Suprapubic skin (tissue), 4 donors: Measurements from ENCODE around the gene ZNF154. TPM values are rescaled to one million over a fixed set of nuclear protein-coding genes. Genes with fewer than 3 reads are reported as not detected.
A peak's percentile ranks its signal among the peaks of the same experiment; 100 is the strongest.

Experiments used
- DNase-seq, 2 donors: peaks; one replicate each; pipeline ENCODE4 v3.0.0-alpha.2; 2019; ENCODE audit warnings: low spot score in 2 of 2
- H3K27ac ChIP-seq: fragments of 200-600 bp; sonication (generic); one replicate; pipeline ENCODE4 v1.5.1; 2019
- H3K27me3 ChIP-seq: fragments of 200-600 bp; sonication (generic); one replicate; pipeline ENCODE4 v1.5.1; 2019
- H3K36me3 ChIP-seq: fragments of 200-600 bp; sonication (generic); one replicate; pipeline ENCODE4 v1.5.1; 2019
- H3K4me1 ChIP-seq: fragments of 200-600 bp; sonication (generic); one replicate; pipeline ENCODE4 v1.5.1; 2019
- H3K4me3 ChIP-seq: fragments of 200-600 bp; sonication (generic); one replicate; pipeline ENCODE4 v1.5.1; 2019; ENCODE audit warnings: mild to moderate bottlenecking
- H3K9me3 ChIP-seq: fragments of 200-600 bp; sonication (generic); one replicate; pipeline ENCODE4 v1.5.1; 2019
- CTCF ChIP-seq, 2 donors: fragments of 200-600 bp in 1 of 2; fragments of 450-650 bp in 1 of 2; sonication (generic) in 1 of 2; IDR thresholded peaks; one replicate each; pipeline ENCODE4 v1.5.1; 2016 to 2019; ENCODE audit warnings: antibody characterized with exemption in 2 of 2, mild to moderate bottlenecking in 1 of 2, moderate library complexity in 1 of 2
- EP300 ChIP-seq: sonication (generic); formaldehyde crosslinking; IDR thresholded peaks from one replicate; pipeline ENCODE4 v1.6.1; 2017; ENCODE audit warnings: antibody characterized with exemption
- POLR2A ChIP-seq, 2 donors: fragments of 450-650 bp; IDR thresholded peaks; one replicate each; pipeline ENCODE4 v1.6.1; 2017; ENCODE audit warnings: antibody characterized with exemption in 2 of 2, mild to moderate bottlenecking in 2 of 2, moderate library complexity in 2 of 2
- POLR2AphosphoS5 ChIP-seq, 3 donors: sonication (generic); formaldehyde crosslinking; IDR thresholded peaks; one replicate each; pipeline ENCODE4 v1.6.1; 2017; ENCODE audit warnings: antibody characterized with exemption in 3 of 3
- WGBS: methylation state at CpG from one replicate; pipeline ENCODE4 v1.1.5; 2018; 5-methylcytosine and 5-hydroxymethylcytosine counted together
- total RNA-seq, 4 donors: library from RNA; depleted of rRNA; stranded (reverse); fragments of >200 nt; gene quantifications; one replicate each; pipeline ENCODE4 v1.1.0, GENCODE V29; 2016

ZNF154 gene
- total RNA-seq, 4 donors from 2014 or later, result 0.13 to 1.3 (median 1.3) TPM; not detected in 1

- DNase-seq, result no peak
- peaks cover 14% of the 10 kb centered on the region for H3K4me1 ChIP-seq
- H3K9me3 ChIP-seq, result peaks cover 59% of the 10 kb centered on the region
- no peaks in the 10 kb centered on the region for H3K27me3 ChIP-seq
- 100% methylated on average over 3 of the region's 3 CpGs for WGBS
- no peak overlapping the region for H3K27ac ChIP-seq
- peaks cover 48% of the 10 kb centered on the region for H3K36me3 ChIP-seq
- H3K4me3 ChIP-seq, result no peak overlapping the region
- no peak for TF ChIP-seq CTCF (IDR thresholded peaks at IDR 0.05)
- TF ChIP-seq EP300, result no peak
- no peak for TF ChIP-seq POLR2A (IDR thresholded peaks at IDR 0.05)
- TF ChIP-seq POLR2AphosphoS5 (IDR thresholded peaks at IDR 0.05), result no peak
Observed at GRCh38 chr19:57686727-57687126, 22.3 kb downstream of the ZNF154 start.

GRCh38 chr19:57682226-57682766 lies 26.7 kb downstream of the ZNF154 start:
- H3K4me1 ChIP-seq, result peaks cover 19% of the 10 kb centered on the region
- H3K27ac ChIP-seq, result no peak overlapping the region
- no peak for DNase-seq
- peaks cover 39% of the 10 kb centered on the region for H3K36me3 ChIP-seq
- TF ChIP-seq POLR2A (IDR thresholded peaks at IDR 0.05) (no peak), POLR2AphosphoS5 (IDR thresholded peaks at IDR 0.05) (no peak), EP300 (no peak), CTCF (IDR thresholded peaks at IDR 0.05) (no peak)
- H3K9me3 ChIP-seq, result peaks cover 39% of the 10 kb centered on the region
- H3K4me3 ChIP-seq, result peak overlapping the region; percentile 84
- H3K27me3 ChIP-seq, result no peaks in the 10 kb centered on the region
- WGBS, result 4% methylated on average over 15 of the region's 19 CpGs

- Histone ChIP-seq H3K36me3 (no peaks in the 10 kb centered on the region), H3K4me3 (no peak overlapping the region), H3K9me3 (no peaks in the 10 kb centered on the region), H3K4me1 (no peaks in the 10 kb centered on the region), H3K27me3 (peaks cover 5% of the 10 kb centered on the region), H3K27ac (no peak overlapping the region)
- TF ChIP-seq EP300, result no peak
- TF ChIP-seq CTCF (IDR thresholded peaks at IDR 0.05), result no peak
- TF ChIP-seq POLR2AphosphoS5 (IDR thresholded peaks at IDR 0.05), result no peak
- no peak for TF ChIP-seq POLR2A (IDR thresholded peaks at IDR 0.05)
- DNase-seq, result no peak
- 57% methylated on average over 2 of the region's 2 CpGs for WGBS
Observed at GRCh38 chr19:57675881-57676280, 33.1 kb downstream of the ZNF154 start.

GRCh38 chr19:57672466-57672865 lies 36.5 kb downstream of the ZNF154 start:
- Histone ChIP-seq H3K27ac (no peak overlapping the region), H3K4me1 (no peaks in the 10 kb centered on the region), H3K9me3 (no peaks in the 10 kb centered on the region), H3K36me3 (no peaks in the 10 kb centered on the region), H3K4me3 (no peak overlapping the region), H3K27me3 (peaks cover 5% of the 10 kb centered on the region)
- no peak for TF ChIP-seq EP300
- TF ChIP-seq CTCF (IDR thresholded peaks at IDR 0.05), result no peak
- no peak for TF ChIP-seq POLR2A (IDR thresholded peaks at IDR 0.05)
- no peak for TF ChIP-seq POLR2AphosphoS5 (IDR thresholded peaks at IDR 0.05)
- WGBS, result 76% methylated on average over 4 of the region's 4 CpGs
- DNase-seq, result no peak

GRCh38 chr19:57671124-57671895 lies 37.7 kb downstream of the ZNF154 start:
- DNase-seq, result no peak
- H3K27me3 ChIP-seq, result no peaks in the 10 kb centered on the region
- no peaks in the 10 kb centered on the region for H3K36me3 ChIP-seq
- WGBS, result 71% methylated on average over 7 of the region's 7 CpGs
- no peak for TF ChIP-seq POLR2A (IDR thresholded peaks at IDR 0.05)
- no peaks in the 10 kb centered on the region for H3K9me3 ChIP-seq
- H3K27ac ChIP-seq, result no peak overlapping the region
- H3K4me1 ChIP-seq, result no peaks in the 10 kb centered on the region
- H3K4me3 ChIP-seq, result no peak overlapping the region
